Body of pancreas (tissue), 4 donors: Measurements from ENCODE around the gene IGF2BP1.

Source experiments
- POLR2A ChIP-seq, 3 donors: fragments of 450-650 bp; IDR thresholded peaks; one replicate each; pipeline ENCODE4 v1.6.1; 2016; ENCODE audit warnings: antibody characterized with exemption in 3 of 3, mild to moderate bottlenecking in 2 of 3
- TF ChIP-seq, protein P1 (sequence below), 7 experiments: fragments of 450-650 bp in 4 of 7; fragments of 200-600 bp in 3 of 7; sonication (generic) in 3 of 7; IDR thresholded peaks; one replicate each; pipeline ENCODE4 v1.5.1; 2016 to 2019; ENCODE audit warnings: antibody characterized with exemption in 7 of 7

DNA sequence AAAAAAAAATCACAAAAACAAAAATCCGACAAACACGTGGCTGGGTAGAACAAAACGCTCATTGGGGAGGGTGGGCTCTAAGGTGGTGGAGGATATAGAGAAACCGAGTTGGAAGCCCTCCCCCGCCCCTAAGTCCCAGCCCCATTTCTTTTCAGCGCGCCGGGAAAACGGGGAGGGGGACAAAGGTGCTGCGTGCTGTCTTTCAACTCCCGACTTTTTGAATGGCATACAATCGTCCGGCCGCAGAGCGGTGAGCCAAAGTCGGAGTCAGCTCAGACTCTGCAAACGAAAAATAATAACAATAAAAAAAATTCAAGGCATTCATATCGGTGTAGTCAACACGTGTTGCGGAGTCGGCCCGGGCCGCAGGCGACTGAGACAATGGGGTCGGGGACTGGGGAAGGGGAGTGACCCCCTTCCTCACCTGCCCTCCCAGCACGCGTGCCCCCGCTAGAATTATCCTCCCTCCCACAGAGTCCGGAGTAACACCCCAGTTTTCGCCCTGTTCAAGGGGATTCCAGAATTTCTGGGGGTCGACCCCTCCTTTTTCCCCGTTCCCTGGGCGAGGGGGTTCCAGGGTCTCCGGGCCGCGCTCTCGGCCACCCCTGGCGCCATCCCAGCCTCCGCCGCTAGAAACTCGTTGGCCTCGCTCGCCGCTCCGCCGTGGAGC lies 1.7 kb upstream of the IGF2BP1 start:
- TF ChIP-seq, protein P1, sequence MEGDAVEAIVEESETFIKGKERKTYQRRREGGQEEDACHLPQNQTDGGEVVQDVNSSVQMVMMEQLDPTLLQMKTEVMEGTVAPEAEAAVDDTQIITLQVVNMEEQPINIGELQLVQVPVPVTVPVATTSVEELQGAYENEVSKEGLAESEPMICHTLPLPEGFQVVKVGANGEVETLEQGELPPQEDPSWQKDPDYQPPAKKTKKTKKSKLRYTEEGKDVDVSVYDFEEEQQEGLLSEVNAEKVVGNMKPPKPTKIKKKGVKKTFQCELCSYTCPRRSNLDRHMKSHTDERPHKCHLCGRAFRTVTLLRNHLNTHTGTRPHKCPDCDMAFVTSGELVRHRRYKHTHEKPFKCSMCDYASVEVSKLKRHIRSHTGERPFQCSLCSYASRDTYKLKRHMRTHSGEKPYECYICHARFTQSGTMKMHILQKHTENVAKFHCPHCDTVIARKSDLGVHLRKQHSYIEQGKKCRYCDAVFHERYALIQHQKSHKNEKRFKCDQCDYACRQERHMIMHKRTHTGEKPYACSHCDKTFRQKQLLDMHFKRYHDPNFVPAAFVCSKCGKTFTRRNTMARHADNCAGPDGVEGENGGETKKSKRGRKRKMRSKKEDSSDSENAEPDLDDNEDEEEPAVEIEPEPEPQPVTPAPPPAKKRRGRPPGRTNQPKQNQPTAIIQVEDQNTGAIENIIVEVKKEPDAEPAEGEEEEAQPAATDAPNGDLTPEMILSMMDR (IDR thresholded peaks at IDR 0.05) = no peak
- TF ChIP-seq POLR2A (IDR thresholded peaks at IDR 0.05) = no peak
